Kidney tubule cell (primary cell): Measurements from ENCODE around the gene DENND1A.

ENCODE experiments used
- DNase-seq: peaks from one replicate; pipeline ENCODE4 v3.0.0-alpha.2; 2018; ENCODE audit warnings: low spot score

DENND1A gene

GRCh38 chr9:123426406-123426805 lies 503.5 kb downstream of the DENND1A start:
- DNase-seq, result no peak

DNA sequence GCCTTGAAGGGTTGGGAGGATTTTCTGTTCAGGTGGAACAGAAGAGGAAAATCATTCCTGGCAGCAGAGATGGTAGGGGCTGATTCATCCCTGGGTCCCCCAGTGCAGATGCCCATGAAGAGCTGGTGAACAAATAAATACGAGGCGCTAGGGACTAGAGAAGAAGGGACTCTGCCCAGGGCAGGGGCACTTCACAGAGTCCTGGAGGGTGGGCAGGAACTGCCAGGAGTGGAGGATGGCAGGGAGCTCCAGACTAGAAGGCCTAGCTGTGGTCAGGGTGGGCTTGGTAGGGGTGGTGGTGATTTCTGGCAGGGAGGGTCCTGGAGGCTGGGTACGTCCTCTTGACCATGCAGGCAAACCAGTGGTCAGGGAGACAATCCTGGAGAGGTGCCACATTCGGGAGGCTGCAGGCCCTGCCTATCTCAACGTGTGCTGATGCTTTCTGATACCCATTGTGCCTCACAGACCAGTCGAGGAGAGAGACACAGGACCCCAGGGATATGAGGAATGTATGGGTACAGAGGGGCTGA lies 504.0 kb downstream of the DENND1A start:
- DNase-seq, result no peak

DNA sequence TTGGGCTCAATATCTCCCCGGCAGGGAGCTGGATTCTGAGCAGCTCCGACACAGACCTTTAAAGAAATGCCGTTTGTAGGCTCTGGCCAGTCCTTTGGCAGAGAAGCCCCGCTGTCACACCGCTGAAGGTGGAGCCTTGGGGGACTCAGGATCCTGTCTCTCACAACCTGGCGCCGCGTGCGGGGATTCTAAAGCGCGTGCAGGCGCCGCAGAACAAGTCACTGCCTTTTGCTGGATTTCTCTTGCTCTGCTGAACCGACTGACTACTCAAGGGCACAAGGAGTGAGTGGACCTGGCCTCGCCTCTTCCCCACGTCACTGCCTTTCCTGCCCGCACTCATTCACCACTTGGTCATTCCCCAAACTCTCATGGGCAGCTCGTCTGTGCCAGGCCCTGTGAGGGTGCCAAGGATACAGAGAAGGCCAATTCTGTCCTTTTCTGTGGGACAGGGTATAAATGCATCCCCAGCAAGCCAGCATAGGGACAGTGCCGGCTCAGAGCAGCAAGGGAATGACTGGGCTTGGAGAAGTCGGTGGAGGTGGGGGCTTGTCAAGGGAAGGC lies 504.6 kb downstream of the DENND1A start:
- no peak for DNase-seq

DNA sequence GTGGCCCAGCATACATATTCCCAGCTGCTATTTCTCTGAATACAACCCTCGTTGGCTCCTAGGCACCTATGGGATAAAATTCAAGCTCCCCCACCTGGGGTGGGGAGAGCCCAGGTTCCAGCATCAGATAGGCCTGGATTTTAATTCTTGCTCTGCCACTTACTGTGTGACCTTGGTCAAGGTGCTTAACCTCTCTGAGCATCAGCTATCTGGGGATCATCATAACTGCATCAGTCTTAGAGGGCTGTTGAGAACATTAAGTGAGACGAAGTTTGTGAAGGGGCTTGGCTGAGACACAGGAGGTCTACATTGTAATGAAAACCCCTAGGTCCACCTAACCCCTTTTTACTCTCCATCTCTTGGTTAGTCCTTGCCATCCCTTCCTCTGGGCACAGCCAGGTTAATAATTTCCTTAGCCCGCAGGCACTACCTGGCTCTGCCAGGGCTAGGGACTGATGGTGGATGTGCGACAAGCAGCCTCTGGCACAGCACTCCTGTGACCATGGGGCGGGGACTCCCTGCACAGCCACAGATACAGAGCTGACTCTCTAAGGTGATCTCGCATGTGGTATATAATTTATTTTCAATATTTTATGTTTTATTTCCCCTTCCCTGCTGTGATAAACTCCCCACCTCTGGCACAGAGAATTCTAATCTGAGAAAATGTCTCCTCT lies 505.2 kb downstream of the DENND1A start:
- DNase-seq, result no peak

DNA sequence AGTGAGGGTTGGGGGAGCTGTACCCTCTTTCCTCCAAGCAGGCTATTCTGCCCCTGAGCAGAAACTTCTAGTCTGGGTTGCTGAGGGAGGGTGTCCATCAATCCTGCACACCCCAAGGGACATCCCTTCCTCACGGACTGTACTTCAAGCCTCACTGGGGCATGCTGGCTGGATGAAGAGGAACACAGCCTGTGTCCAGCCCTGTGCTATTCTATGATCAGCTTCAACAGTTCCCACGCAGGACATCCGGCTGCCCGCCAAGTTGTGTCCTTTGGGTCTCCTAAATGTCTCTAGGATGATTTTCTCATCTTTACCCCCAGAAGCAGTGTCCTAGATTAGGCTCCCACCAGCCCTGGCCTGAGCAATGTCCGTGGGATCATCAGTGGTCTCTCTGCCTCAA lies 505.8 kb downstream of the DENND1A start:
- no peak for DNase-seq

DNA sequence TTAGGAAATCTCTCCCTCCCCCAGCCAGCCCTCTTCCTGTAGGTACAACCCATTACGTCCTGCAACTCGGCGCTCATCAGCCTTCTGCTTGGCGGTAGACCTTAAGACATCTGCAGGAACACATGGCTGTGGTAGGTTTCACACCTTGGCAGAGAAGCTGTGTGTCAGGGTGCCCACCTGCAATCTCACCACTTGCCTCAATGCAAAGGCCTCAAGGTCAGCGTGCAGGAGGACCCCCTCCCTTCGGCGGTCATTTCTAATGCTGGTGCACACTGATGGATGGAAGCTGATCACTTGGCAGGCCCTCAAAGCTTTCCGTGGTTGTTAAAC lies 506.6 kb downstream of the DENND1A start:
- no peak for DNase-seq

DNA sequence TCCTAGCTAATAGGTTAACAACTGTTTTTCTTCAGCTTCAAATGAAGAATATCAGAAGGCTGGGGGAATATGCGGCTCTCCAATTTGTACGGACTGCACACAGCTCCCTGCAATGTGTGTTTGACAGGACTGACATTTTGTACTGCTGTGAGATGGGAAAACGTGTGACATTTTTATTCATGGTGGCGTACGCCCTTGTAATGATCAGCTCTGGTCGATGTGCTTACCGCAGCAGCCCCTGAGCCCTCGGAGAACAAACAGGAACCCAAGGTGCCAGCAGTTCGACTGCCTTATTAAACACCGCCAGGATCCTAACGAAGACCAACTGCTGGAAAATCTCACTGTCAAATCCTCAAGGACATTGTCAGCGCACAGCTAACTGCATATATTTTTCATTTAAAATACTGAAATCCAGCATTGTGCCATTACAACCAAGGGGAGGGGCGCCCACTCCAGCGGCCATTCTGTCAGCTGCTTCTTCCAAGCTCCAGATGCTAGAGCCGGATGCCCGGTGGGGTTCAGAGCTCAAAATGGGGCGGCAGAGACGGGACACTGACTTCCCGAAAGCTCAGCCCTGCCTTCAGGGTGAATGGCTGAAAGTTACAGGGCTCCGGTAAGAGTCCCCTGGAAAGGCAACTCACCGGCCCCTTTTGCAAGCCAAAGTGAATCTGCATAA lies 507.2 kb downstream of the DENND1A start:
- no peak for DNase-seq

GRCh38 chr9:123421801-123422455 lies 508.0 kb downstream of the DENND1A start:
- DNase-seq, result no peak

DNA sequence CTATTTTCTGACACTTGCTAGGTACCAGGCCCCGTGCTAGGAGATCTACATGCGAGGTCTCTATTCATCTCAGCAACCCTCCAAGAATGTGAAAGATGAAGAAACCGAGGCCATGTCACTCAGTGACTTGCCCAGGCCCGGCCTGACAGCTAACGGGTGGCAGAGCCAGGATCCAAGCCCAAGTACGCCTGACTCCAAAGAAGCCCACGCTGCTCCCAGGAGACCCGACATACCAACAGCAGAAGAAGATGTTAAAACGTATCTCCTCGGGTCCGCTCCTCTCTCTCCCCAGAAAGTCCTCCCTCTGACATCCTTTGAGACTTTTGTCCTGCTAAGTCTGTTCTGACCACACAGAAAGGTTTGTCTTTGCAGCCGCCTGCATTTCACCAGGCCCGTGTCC lies 508.7 kb downstream of the DENND1A start:
- DNase-seq, result no peak

DNA sequence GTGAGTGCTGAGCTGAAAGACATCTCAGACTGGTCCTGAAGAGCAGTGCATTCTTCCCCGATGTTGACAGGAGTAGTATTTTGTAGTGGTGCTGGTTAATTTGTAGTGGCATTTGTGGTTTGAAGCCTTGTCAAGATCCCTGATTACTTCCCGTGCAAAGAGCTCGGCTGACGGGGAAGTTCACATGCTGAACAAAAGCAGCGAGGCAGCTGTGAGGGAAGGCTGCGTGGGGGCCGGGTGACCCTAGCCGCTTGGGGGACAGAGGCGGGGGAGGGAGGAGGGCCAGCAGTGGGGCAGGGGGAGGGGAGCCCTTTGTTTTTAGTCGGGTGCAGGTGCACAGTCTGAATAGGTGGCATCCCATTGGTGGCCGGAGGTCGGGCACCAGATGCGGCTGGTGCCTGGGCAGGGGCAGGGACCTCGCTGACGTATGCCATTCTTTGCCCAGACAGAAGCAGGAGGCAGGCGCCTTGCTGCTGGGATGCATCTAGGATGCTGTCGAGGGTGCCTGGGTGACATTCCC lies 509.3 kb downstream of the DENND1A start:
- no peak for DNase-seq

DNA sequence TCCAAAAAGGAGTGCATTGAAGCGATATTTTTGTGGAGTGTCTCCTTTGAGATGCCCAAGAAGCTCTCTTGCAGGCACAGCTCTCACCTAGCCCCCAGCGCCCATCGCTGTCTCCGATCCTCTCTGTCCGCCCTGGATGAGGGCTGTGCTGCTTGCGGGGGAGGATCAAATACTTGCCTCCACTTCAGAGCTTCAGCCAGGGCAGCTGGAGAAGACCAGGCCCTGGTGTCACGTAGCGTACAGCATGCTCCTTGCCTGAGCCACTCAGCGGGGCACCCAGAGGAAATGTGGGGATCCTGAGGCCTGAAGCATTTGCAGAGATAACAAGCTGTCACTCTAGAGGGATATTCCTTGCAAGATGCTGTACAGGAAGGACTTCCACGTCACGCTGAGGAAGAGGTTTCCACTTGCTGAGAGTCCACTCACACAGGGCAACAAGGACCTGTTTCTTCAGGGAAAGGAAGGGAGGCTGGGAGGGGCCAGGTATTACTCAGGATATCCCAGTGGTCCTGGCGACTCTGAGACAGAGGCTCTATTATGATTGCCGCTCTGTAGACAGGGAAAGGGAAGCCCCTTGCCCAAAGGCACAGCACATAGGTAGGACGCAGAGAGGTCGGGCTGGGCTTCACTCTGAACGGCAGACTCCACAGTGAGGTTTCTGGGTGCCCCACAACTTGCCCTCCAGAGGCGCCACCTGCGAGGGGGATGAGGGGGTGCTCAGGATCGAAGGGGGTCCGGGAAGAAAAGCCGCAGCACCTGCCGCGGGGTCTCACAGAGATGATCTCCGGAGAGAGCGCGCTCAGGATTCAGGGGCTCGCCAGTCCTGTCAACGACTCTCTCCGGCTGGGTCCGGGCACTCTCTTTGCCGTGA lies 510.0 kb downstream of the DENND1A start:
- no peak for DNase-seq

DNA sequence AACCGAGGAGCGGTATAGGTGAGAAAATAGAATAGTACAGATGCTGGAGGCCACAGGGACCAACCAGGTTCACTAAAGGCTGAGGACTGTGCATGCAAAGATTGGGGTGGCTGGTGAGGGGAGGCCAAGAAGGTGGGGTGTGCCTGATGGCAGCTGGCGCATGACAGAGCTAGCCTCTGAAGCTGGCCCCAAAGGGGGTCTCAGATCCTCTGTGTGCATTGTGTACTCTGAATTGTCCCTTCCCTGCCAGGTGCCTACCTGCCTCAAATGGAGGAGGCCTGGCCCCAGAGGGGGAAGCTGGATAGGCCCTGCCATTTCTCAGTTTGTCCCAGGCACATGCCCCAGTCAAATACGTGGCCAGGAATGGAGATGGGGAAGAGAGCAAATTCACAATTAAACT lies 510.8 kb downstream of the DENND1A start:
- no peak for DNase-seq

DNA sequence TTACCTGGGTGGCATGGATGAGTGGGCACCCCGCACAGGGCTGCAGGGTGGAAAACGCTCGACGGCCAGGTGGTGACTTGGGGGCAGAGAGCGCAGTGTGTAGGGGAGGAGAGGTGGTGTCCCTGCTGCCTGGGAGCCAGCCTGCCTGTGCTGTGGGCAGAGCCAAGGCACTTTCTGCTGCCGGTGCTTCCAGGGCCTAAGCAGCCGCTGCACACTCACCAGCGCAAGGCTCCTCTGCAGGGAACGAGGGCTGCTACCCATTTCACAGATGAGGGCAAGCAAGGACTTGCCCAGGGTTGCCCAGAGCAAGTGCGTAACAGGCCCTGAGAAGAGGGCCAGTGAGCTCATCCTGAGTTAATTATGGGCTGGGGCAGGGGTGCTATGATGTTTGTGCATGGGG lies 511.4 kb downstream of the DENND1A start:
- no peak for DNase-seq

GRCh38 chr9:123418052-123418430 lies 511.9 kb downstream of the DENND1A start:
- DNase-seq, result no peak

DNA sequence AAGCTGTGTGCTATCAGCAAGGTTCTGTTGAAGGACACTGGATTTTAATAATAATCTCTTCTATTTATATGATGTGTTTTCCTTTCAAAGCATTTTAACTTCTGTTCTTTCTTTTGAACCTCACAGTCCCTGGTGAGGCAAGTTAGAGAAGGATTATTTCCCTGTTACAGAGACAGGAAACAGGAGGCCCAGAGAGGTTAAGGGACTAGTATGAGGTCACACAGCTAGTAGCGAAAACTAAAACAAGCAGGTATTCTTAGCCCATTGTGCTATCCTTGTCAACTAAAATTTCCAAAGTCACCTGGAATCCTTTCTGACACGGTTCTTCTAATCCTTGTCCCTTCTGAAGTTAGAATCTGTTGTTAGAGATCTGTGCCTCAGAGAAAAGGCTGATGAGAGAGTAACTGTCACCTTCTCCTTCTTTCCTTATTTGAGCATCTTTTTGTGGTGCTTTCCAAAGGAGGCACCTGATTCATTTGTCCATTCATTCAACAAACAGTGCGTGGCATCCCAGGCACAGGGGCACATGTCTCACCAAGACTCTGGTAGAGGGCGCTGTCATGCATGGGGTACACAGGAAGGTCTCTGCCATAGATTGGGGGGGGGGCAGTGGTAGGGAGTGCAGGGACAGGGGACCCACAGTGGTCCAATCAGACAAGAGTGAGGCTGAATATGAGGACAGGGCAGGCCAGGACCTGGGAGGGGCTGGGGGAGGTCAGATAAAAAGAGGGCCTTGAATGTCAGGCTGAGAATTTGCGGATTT lies 512.5 kb downstream of the DENND1A start:
- no peak for DNase-seq

DNA sequence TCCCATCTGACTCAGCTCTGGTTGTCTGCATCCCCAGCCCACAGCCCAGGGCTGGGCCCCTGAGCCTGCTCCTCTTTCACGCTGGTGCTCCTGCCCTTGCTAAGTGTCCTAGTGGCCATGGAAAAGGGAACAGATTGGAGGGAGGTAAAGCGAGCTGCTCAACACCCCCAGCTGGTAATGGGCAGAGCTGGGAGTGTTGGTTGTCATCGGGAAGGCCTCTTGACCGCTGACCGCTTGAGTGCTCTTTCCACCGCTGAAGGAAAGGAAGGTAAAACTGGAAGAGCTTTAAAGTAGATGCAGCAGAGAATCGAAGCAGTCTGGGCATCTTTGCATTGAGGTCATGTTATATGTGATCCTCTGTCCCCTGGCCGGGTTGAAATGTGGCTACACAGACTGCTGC lies 513.8 kb downstream of the DENND1A start:
- DNase-seq, result no peak

DNA sequence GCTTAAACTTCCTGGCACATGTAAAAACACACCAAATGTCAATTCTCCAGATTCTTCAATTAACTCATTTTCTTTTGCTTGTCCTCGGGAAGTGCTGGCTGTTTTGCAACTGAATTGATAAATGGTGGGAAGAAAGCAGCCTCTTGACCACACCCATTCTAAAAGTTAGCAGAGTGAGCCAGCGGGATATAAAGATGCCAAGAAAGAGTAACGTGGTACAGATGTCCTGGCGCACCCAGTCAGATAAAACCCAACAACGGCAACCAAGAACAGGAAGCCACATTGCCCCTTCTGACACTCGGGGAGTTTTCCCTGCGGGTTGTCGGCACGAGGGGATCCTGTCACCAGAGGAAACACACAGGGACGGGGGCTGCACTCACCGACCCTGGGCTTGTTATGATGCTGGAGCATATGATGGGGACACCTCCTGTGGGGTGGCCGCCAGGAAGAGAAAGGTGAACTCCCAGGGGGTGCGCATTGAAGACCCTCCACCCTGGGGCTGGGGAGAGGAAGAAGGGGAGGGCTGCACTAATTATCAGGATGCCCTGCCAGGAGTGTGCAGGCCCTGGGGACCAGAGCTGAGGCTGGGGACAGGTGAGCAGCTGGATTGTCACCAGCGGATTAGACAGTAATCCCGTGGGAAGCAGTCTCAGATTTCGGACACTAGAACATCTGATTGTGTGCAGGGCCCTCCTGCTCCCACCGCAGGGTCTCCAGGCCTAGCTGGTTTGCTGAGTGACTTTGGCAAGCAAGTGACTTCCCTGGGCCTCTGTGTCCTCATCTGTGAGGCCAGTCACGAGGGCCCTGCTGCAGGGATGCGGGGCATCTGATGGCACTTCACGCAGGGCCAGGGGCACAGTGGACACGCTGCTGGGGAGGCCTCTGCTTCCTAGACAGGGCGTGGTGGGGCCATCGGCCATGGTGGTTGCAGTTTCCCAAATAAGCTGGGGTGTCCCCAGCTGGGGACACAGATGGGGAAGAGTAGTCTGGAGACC lies 514.7 kb downstream of the DENND1A start:
- DNase-seq, result no peak

- DNase-seq, result no peak
Measured at GRCh38 chr9:123414204-123414603, 515.7 kb downstream of the DENND1A start.

GRCh38 chr9:123412171-123412820 lies 517.6 kb downstream of the DENND1A start:
- no peak for DNase-seq
